Natural killer cell (primary cell): ENCODE results near the gene NELL2. TPM values are rescaled to one million over a fixed set of nuclear protein-coding genes. Genes with fewer than 3 reads are reported as not detected.

ENCODE experiments used
- ATAC-seq, 3 donors: fragments of 150-1000 bp in 2 of 3; fragments of 200-7000 bp in 1 of 3; cut with Tn5 transposase; 1 replicate in 1 of 3; 2 replicates in 2 of 3; pipeline ENCODE4 v1.10.0; 2021; ENCODE audit warnings: mild to moderate bottlenecking in 2 of 3, moderate library complexity in 2 of 3
- DNase-seq, 2 donors: peaks; one replicate each; pipeline versions ENCODE4 v3.0.0 to v3.0.0-alpha.2; 2013 to 2021; ENCODE audit warnings: mixed read lengths in 1 of 2
- H3K27ac ChIP-seq: one replicate; pipeline ENCODE4 v1.5.1; 2013; ENCODE audit warnings: mild to moderate bottlenecking, low read length
- H3K27me3 ChIP-seq: one replicate; pipeline ENCODE4 v1.6.1; 2013; ENCODE audit warnings: low read length; ENCODE audit not compliant: control insufficient read depth, insufficient read depth
- H3K36me3 ChIP-seq: one replicate; pipeline ENCODE4 v1.6.1; 2013; ENCODE audit warnings: low read length; ENCODE audit not compliant: control insufficient read depth, insufficient read depth
- H3K4me1 ChIP-seq: one replicate; pipeline ENCODE4 v1.6.1; 2013; ENCODE audit warnings: low read length; ENCODE audit not compliant: control insufficient read depth, insufficient read depth
- H3K4me3 ChIP-seq: one replicate; pipeline ENCODE4 v1.5.1; 2013; ENCODE audit warnings: low read length
- H3K9me3 ChIP-seq: one replicate; pipeline ENCODE4 v1.6.1; 2013; ENCODE audit warnings: low read length; ENCODE audit not compliant: control insufficient read depth, insufficient read depth
- H3K27ac Mint-ChIP-seq, 2 donors: one replicate each; pipeline ENCODE4 v1.8.0; 2022; ENCODE audit warnings: mild to moderate bottlenecking in 2 of 2, mixed read lengths in 2 of 2, moderate library complexity in 1 of 2
- H3K27me3 Mint-ChIP-seq, 2 donors: one replicate each; pipeline ENCODE4 v1.8.0; 2022; ENCODE audit warnings: low read depth in 2 of 2, mixed read lengths in 2 of 2
- H3K36me3 Mint-ChIP-seq: one replicate; pipeline ENCODE4 v1.8.0; 2022; ENCODE audit warnings: mixed read lengths
- H3K4me1 Mint-ChIP-seq, 2 donors: one replicate each; pipeline ENCODE4 v1.8.0; 2022; ENCODE audit warnings: mixed read lengths in 2 of 2
- H3K4me3 Mint-ChIP-seq: one replicate; pipeline ENCODE4 v1.8.0; 2022; ENCODE audit warnings: mild to moderate bottlenecking, moderate library complexity, mixed read lengths
- H3K9me3 Mint-ChIP-seq, 2 donors: one replicate each; pipeline ENCODE4 v1.8.0; 2022; ENCODE audit warnings: mixed read lengths in 2 of 2
- WGBS: methylation state at CpG from one replicate; pipeline ENCODE4 v1.1.7; 2013; ENCODE audit warnings: missing lambda C conversion rate; ENCODE audit not compliant: insufficient coverage; 5-methylcytosine and 5-hydroxymethylcytosine counted together
- intact Hi-C: fragments of 100-400 bp; cut with micrococcal nuclease; formaldehyde crosslinking; loops from one replicate; pipeline ENCODE4 v1.14.2; 2022
- total RNA-seq, 4 donors: library from RNA; stranded (reverse); fragments of 120-200 nt in 1 of 4; gene quantifications; one replicate each; pipeline versions ENCODE4 v1.2.3 to v1.2.4, GENCODE V29; 2013 to 2022
- TF ChIP-seq, protein P1 (sequence below): fragments of 200-600 bp; IDR thresholded peaks from one replicate; pipeline ENCODE4 v1.8.0; 2022; ENCODE audit warnings: antibody characterized with exemption

NELL2 gene
- total RNA-seq, 3 donors from 2014 or later (not counting 1 experiment from before 2014, with no cell fraction given), result 5.8 to 15.3 (median 14.0) TPM

DNA sequence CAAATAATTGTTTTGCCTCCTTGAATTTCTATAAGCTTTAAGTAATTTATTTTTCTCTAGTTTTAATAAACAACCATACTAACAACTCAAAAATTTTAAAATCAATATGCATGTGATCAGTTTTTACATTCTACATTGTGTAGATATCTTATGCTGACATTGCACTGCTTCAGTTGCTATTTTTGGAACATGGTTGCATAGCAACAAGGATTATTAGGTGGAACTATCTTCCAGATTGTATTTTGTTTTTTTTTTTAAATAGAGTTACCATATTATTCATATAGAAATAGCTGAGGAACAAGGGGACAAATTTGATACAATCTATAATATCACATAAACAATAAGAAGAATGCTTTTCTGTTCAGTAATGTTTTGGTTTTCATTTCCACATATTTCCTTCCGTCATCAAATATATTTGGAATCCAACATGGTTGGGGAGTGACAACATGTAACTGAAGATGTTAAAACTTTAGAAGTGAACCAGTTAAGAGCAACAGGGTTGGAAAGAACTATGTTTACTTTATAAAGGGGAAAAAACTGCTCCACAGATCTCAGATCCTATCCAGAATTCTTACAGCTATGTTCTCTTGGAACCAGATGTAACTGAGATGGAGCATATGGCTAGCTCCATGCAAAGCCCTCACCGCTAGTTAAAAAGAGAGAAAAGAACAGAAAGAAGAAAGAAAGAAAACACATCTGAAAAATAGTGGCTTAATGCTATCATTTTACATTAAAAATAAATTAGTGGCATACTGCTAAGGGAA lies 235.5 kb downstream of the NELL2 start:
- H3K9me3 Mint-ChIP-seq, result peaks cover 11% of the 10 kb centered on the region in 2 donors
- no peaks in the 10 kb centered on the region for H3K4me1 Mint-ChIP-seq
- no peak overlapping the region for H3K27ac Mint-ChIP-seq
- no peak overlapping the region for H3K4me3 ChIP-seq
- TF ChIP-seq, protein P1, sequence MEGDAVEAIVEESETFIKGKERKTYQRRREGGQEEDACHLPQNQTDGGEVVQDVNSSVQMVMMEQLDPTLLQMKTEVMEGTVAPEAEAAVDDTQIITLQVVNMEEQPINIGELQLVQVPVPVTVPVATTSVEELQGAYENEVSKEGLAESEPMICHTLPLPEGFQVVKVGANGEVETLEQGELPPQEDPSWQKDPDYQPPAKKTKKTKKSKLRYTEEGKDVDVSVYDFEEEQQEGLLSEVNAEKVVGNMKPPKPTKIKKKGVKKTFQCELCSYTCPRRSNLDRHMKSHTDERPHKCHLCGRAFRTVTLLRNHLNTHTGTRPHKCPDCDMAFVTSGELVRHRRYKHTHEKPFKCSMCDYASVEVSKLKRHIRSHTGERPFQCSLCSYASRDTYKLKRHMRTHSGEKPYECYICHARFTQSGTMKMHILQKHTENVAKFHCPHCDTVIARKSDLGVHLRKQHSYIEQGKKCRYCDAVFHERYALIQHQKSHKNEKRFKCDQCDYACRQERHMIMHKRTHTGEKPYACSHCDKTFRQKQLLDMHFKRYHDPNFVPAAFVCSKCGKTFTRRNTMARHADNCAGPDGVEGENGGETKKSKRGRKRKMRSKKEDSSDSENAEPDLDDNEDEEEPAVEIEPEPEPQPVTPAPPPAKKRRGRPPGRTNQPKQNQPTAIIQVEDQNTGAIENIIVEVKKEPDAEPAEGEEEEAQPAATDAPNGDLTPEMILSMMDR, result no peak
- ATAC-seq, result no peak
- no peaks in the 10 kb centered on the region for H3K27me3 ChIP-seq
- no peaks in the 10 kb centered on the region for H3K9me3 ChIP-seq
- 100% methylated on average over 1 of the region's 2 CpGs for WGBS
- DNase-seq, result no peak
- intact Hi-C loops, result no loop called here
- no peak overlapping the region for H3K4me3 Mint-ChIP-seq
- no peak overlapping the region for H3K27ac ChIP-seq
- no peaks in the 10 kb centered on the region for H3K27me3 Mint-ChIP-seq
- no peaks in the 10 kb centered on the region for H3K36me3 Mint-ChIP-seq
- H3K36me3 ChIP-seq, result no peaks in the 10 kb centered on the region
- no peaks in the 10 kb centered on the region for H3K4me1 ChIP-seq

DNA sequence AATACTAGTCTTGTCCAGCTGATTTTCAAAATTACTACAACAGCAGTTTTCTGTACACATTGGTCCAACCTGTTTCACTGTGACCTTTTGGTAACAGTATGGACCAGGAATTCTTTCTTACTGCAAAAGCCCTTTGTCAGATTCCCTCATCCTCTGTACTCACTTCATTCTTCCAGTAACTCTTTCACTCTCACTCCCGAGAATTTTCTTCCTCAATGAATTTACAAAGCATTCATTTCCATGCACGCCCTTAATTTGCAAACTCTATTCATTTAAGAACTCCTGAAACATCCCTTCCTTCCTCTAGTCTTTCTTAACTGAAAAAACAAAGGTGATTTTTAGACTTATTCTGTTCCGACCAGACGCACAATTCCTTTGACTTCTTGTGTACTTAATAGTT lies 238.2 kb downstream of the NELL2 start:
- Histone ChIP-seq H3K4me3 (no peak overlapping the region), H3K9me3 (no peaks in the 10 kb centered on the region), H3K36me3 (no peaks in the 10 kb centered on the region), H3K27ac (no peak overlapping the region), H3K4me1 (no peaks in the 10 kb centered on the region), H3K27me3 (no peaks in the 10 kb centered on the region)
- DNase-seq, result no peak
- Mint-ChIP-seq H3K4me3 (no peak overlapping the region), H3K27me3 (no peaks in the 10 kb centered on the region), H3K27ac (no peak overlapping the region), H3K9me3 (peaks cover 9 to 13% of the 10 kb centered on the region in 2 donors), H3K4me1 (no peaks in the 10 kb centered on the region), H3K36me3 (no peaks in the 10 kb centered on the region)
- no peak for ATAC-seq
- TF ChIP-seq, protein P1, result no peak
- 72% methylated on average over 4 of the region's 4 CpGs for WGBS
- intact Hi-C loops, result no loop called here

DNA sequence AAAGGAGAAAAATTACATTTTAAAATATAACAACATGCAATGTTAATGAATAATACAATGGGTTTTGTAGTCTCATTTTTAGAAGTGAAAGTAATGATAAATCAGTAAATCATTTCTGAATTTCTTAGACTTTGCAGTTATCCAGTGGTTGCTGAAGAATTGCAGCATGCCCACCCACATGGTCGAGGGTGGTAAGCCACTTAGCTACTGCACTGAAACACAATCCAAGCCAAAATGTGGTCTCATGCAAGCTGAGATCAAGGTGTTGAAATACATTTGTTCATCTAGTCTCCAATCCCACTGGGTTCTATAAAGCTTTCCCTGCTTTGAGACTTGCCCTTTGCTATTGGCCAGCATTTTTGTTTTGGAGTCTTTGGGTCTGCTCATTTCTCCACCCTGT lies 247.9 kb downstream of the NELL2 start:
- no peak overlapping the region for H3K4me3 Mint-ChIP-seq
- intact Hi-C loops, result no loop called here
- H3K36me3 Mint-ChIP-seq, result no peaks in the 10 kb centered on the region
- TF ChIP-seq, protein P1, result no peak
- H3K27ac Mint-ChIP-seq, result no peak overlapping the region
- Histone ChIP-seq H3K4me3 (no peak overlapping the region), H3K9me3 (no peaks in the 10 kb centered on the region), H3K36me3 (no peaks in the 10 kb centered on the region), H3K27ac (no peak overlapping the region), H3K4me1 (no peaks in the 10 kb centered on the region), H3K27me3 (no peaks in the 10 kb centered on the region)
- H3K9me3 Mint-ChIP-seq, result peaks cover 7% of the 10 kb centered on the region in 2 donors
- H3K27me3 Mint-ChIP-seq, result no peaks in the 10 kb centered on the region
- H3K4me1 Mint-ChIP-seq, result no peaks in the 10 kb centered on the region
- no peak for DNase-seq
- 67% methylated on average over 1 of the region's 1 CpG for WGBS
- no peak for ATAC-seq
